Measurements from ENCODE around the gene PIK3C2A. TPM values are rescaled to one million over a fixed set of nuclear protein-coding genes. Genes with fewer than 3 reads are reported as not detected.
"Not testable (repeated sequence)": the region's sequence is repeated elsewhere in the genome, so short reads cannot be mapped to it uniquely, and the experiment has no call there.

Gene PIK3C2A, protein sequence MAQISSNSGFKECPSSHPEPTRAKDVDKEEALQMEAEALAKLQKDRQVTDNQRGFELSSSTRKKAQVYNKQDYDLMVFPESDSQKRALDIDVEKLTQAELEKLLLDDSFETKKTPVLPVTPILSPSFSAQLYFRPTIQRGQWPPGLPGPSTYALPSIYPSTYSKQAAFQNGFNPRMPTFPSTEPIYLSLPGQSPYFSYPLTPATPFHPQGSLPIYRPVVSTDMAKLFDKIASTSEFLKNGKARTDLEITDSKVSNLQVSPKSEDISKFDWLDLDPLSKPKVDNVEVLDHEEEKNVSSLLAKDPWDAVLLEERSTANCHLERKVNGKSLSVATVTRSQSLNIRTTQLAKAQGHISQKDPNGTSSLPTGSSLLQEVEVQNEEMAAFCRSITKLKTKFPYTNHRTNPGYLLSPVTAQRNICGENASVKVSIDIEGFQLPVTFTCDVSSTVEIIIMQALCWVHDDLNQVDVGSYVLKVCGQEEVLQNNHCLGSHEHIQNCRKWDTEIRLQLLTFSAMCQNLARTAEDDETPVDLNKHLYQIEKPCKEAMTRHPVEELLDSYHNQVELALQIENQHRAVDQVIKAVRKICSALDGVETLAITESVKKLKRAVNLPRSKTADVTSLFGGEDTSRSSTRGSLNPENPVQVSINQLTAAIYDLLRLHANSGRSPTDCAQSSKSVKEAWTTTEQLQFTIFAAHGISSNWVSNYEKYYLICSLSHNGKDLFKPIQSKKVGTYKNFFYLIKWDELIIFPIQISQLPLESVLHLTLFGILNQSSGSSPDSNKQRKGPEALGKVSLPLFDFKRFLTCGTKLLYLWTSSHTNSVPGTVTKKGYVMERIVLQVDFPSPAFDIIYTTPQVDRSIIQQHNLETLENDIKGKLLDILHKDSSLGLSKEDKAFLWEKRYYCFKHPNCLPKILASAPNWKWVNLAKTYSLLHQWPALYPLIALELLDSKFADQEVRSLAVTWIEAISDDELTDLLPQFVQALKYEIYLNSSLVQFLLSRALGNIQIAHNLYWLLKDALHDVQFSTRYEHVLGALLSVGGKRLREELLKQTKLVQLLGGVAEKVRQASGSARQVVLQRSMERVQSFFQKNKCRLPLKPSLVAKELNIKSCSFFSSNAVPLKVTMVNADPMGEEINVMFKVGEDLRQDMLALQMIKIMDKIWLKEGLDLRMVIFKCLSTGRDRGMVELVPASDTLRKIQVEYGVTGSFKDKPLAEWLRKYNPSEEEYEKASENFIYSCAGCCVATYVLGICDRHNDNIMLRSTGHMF (N-terminal part only)
- 49.7 TPM for polyA plus RNA-seq (2013, experiment 1 of 2)
- 50.3 TPM for polyA plus RNA-seq (2013, experiment 2 of 2)

DNA sequence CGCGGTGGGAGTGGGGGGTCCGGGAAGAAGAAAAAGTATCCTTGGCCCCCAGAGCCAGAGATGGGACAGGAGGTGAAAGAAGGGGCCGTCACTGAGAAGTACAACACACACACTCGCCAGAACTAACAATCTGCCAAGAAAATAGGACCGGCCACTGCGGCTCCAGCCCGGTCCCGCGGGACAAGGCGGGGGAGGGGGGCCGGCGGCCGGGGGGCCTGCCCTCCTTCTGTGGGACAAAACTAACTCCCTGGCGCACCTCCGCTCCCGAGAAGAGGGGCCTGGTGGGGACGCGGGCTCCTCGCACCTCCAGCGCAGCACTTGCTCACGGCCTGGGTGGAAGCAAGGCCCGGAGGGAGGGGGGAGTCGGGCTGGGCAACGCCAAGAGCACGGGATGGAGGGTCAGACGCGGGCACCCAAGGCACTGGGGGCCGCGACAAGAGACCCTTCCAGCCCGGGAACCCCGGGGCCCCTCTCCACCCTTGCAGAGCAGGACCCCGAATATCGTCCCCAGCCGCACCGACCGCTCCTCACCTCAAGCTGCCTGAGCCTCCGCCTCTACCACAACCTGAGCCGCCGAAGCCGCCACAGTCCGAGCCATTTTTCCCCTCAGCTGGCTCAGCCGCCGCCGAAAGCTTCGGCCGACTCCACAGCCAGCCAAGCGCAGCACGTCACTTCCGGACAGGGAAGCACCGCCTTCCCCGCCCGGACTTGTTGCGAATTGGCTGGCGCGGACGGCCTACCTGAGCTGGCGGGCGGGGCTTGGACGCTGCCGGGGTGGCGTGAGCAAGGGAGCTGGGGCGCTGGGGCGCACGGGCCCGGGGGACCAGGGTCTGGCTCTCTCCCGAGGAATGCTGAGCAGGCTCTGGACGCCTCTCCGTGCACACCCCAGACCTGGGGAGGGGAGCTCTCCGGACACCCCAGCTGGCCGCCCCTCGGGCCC is at the start of gene PIK3C2A:
Gene PIK3C2A (minus strand): TSS at position 670 of the 940 bp plus-strand sequence. CDS start 38,245 bp downstream, outside the sequence.
- Histone ChIP-seq H3K27ac (ENCODE audit: low read depth, low read length) (peak within 1 kb of the TSS; percentile 95), H3K4me1 (ENCODE audit: insufficient read depth, low read length) (peaks cover 13% of the 10 kb centered on the region; the same call in 1 of the 2 replicates), H3K4me3 (ENCODE audit: low read length) (peak within 1 kb of the TSS; percentile 95), H3K9ac (ENCODE audit: low read depth, low read length) (peak within 1 kb of the TSS; percentile 91), H3K36me3 (ENCODE audit: insufficient read depth, low read length) (peaks cover 24% of the 10 kb centered on the region), H3K9me3 (ENCODE audit: insufficient read depth, low read depth, low read length) (no peaks in the 10 kb centered on the region), H3K27me3 (ENCODE audit: insufficient read depth, low read length) (no peaks in the 10 kb centered on the region)
- WGBS, result under 1% methylated on average over 71 of the region's 72 CpGs

DNA sequence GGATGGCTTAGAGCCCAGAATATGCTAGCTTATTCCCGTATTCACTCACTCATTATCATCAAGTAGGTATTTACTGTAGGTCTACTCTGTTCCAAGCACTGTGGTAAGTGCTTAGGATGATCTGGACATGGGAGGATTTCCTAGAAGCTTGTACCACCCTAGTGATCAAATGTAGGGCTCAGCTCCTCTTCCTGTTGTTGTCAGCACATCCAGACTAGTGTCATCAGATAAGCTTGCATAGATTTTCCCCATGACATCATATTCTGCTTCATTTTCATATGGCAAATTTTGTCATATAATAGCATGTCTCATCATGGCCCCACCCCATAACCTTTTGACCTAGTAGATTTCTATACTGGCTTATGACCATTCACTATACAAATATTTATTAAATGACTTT is 49.4 kb upstream of the PIK3C2A start:
- Histone ChIP-seq H3K27ac (ENCODE audit: low read depth, low read length) (no peak overlapping the region), H3K9ac (ENCODE audit: low read depth, low read length) (no peak overlapping the region)
- no CpG with 5 or more reads among the region's 1 CpG for WGBS

DNA sequence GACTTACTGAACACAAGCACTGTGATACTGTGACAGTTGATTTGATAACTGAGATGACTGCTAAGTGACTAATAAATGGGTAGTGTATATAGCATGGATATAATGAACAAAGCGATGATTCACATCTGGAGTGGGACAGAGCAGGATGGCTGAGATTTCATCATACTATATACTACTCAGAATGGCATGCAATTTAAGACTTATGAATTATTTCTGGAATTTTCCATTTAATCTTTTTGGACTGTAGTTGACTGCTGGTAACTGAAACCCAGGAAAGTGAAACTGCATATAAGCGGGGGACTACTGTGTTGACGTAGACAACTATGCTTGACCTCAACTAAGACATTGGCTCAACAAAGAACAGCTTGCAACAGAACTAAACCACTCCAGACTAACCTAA is 48.7 kb upstream of the PIK3C2A start:
- H3K36me3 ChIP-seq (ENCODE audit: insufficient read depth, low read length), result no peaks in the 10 kb centered on the region
- H3K4me3 ChIP-seq (ENCODE audit: low read length), result no peak overlapping the region
- H3K4me1 ChIP-seq (ENCODE audit: insufficient read depth, low read length), result no peaks in the 10 kb centered on the region
- no peaks in the 10 kb centered on the region for H3K27me3 ChIP-seq (ENCODE audit: insufficient read depth, low read length)
- no peak overlapping the region for H3K27ac ChIP-seq (ENCODE audit: low read depth, low read length)
- 93% methylated on average over 2 of the region's 3 CpGs for WGBS
- H3K9me3 ChIP-seq (ENCODE audit: insufficient read depth, low read depth, low read length), result no peaks in the 10 kb centered on the region
- H3K9ac ChIP-seq (ENCODE audit: low read depth, low read length), result no peak overlapping the region

More for the DNA sequence above, 49.4 kb upstream of the PIK3C2A start:
- Histone ChIP-seq H3K4me3 (ENCODE audit: low read length) (no peak overlapping the region), H3K4me1 (ENCODE audit: insufficient read depth, low read length) (no peaks in the 10 kb centered on the region), H3K36me3 (ENCODE audit: insufficient read depth, low read length) (no peaks in the 10 kb centered on the region), H3K27me3 (ENCODE audit: insufficient read depth, low read length) (no peaks in the 10 kb centered on the region), H3K9me3 (ENCODE audit: insufficient read depth, low read depth, low read length) (no peaks in the 10 kb centered on the region)

DNA sequence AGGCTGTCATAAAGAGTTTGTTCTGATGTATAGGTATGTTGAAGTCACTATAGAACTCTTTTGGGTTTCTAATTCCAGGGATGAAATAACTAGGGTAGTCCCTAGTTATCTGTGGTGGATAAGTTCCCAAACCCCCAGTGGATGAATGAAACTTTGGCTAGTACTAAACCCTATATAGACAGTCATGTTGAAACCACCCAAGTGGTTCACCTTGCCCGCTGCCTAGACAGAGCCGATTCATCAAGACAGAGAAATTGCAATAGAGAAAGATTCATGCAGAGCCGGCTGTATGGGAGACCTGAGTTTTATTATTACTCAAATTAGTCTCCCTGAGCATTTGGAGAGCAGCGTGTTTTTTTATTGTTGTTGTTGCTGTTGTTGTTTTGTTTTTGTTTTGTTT is 44.9 kb upstream of the PIK3C2A start:
- Histone ChIP-seq H3K27me3 (ENCODE audit: insufficient read depth, low read length) (no peaks in the 10 kb centered on the region), H3K9me3 (ENCODE audit: insufficient read depth, low read depth, low read length) (no peaks in the 10 kb centered on the region), H3K27ac (ENCODE audit: low read depth, low read length) (no peak overlapping the region), H3K4me3 (ENCODE audit: low read length) (no peak overlapping the region), H3K9ac (ENCODE audit: low read depth, low read length) (no peak overlapping the region), H3K36me3 (ENCODE audit: insufficient read depth, low read length) (no peaks in the 10 kb centered on the region), H3K4me1 (ENCODE audit: insufficient read depth, low read length) (no peaks in the 10 kb centered on the region)
- 63% methylated on average over 3 of the region's 4 CpGs for WGBS

DNA sequence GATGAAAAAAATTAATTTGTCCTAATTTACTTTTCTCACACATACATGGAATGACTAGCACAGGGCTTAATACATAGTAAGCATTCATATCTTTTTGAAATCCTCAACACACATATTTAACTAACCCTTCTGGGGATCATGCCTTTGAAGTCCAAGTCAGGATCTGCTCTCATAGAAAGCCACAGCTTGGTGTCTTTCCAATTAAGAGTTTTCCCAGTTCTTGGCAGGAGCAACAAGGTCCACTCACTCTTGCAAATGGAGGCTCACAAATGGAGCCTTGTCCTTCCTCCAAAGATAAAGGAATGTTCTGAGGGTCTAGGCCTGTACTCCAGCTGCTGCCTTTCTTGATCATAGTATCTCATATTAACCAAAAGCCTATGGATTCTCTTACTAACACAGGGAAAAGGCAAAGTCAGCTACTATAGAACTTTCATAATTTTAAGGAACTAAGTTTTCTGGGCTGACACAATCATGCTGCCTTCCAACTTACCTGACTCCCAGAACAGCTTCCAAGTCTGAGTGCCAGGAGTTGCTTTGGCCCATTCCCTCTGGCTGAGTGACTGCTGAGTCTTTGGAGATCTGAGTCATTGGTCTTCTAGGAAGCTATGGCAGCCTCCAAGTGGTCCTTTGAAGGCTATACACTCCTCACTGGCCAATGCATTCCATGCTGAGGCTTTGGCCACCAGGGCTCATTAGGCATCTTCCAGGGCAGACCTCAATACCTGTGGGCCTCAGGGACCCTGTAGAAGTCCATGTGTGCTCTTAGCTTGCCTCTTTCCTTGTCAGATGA is 43.0 kb upstream of the PIK3C2A start:
- no peaks in the 10 kb centered on the region for H3K4me1 ChIP-seq (ENCODE audit: insufficient read depth, low read length)
- no peak overlapping the region for H3K9ac ChIP-seq (ENCODE audit: low read depth, low read length)
- H3K27me3 ChIP-seq (ENCODE audit: insufficient read depth, low read length), result no peaks in the 10 kb centered on the region
- no peaks in the 10 kb centered on the region for H3K36me3 ChIP-seq (ENCODE audit: insufficient read depth, low read length)
- no peaks in the 10 kb centered on the region for H3K9me3 ChIP-seq (ENCODE audit: insufficient read depth, low read depth, low read length)
- H3K4me3 ChIP-seq (ENCODE audit: low read length), result no peak overlapping the region
- H3K27ac ChIP-seq (ENCODE audit: low read depth, low read length), result no peak overlapping the region

DNA sequence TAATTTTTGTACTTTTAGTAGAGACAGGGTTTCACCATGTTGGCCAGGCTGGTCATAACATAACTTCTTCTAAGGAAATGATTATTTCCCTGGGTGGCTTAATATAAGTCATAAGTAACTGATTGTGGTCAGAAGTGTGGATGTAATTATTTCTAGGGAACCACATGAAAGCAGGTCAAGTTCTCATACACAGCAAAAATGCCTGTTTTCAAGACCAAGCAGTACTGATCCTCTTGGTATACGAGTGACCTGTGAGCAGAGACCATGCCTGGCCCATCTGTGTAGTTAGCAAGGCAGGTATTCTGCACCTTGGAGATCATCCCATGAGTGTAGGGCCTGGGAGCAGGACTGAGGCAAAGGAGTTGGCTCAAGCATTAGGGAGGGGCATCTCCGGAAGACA is 36.3 kb upstream of the PIK3C2A start:
- WGBS, result 88% methylated on average over 2 of the region's 2 CpGs
- H3K36me3 ChIP-seq (ENCODE audit: insufficient read depth, low read length), result no peaks in the 10 kb centered on the region
- no peak overlapping the region for H3K27ac ChIP-seq (ENCODE audit: low read depth, low read length)
- H3K27me3 ChIP-seq (ENCODE audit: insufficient read depth, low read length), result no peaks in the 10 kb centered on the region
- H3K4me1 ChIP-seq (ENCODE audit: insufficient read depth, low read length), result no peaks in the 10 kb centered on the region
- H3K4me3 ChIP-seq (ENCODE audit: low read length), result no peak overlapping the region
- no peak overlapping the region for H3K9ac ChIP-seq (ENCODE audit: low read depth, low read length)
- no peaks in the 10 kb centered on the region for H3K9me3 ChIP-seq (ENCODE audit: insufficient read depth, low read depth, low read length)

DNA sequence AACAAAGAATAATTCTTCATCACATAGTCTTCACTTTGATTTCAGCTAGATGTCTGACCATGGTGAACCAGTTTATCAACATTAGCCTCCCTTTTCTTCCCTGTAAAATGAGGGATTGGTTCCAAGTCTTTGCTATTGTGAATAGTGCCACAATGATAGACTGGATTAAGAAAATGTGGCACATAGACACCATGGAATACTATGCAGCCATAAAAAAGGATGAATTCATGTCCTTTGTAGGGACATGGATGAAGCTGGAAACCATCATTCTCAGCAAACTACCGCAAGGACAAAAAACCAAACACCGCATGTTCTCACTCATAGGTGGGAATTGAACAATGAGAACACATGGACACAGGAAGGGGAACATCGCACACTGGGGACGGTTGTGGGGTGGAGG is 35.2 kb upstream of the PIK3C2A start:
- not testable (repeated sequence) for H3K4me3 ChIP-seq (ENCODE audit: low read length); H3K27ac ChIP-seq (ENCODE audit: low read depth, low read length); H3K36me3 ChIP-seq (ENCODE audit: insufficient read depth, low read length); H3K9me3 ChIP-seq (ENCODE audit: insufficient read depth, low read depth, low read length); H3K4me1 ChIP-seq (ENCODE audit: insufficient read depth, low read length); H3K27me3 ChIP-seq (ENCODE audit: insufficient read depth, low read length); H3K9ac ChIP-seq (ENCODE audit: low read depth, low read length)
- 93% methylated on average over 3 of the region's 4 CpGs for WGBS

DNA sequence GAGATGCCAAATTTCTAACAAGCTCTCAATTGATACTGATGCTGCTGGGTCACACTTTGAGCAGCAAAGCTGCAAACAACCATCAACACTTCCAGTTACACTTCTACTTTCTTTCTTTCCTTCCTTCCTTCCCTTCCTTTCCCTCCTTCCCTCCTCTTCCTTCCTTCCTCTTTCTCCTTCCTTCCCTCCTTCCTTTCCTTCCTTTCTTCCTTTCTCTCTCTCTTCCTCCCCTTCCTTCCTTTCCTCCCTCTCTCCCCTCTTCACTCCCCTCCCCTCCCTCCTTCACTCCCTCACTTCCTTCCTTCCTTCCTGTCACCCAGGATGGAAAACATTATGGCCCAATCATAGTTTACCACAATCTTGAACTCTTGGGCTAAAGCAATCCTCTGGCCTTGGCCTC is 33.0 kb upstream of the PIK3C2A start:
- Histone ChIP-seq H3K27me3 (ENCODE audit: insufficient read depth, low read length) (no peaks in the 10 kb centered on the region), H3K4me3 (ENCODE audit: low read length) (no peak overlapping the region), H3K9ac (ENCODE audit: low read depth, low read length) (no peak overlapping the region), H3K27ac (ENCODE audit: low read depth, low read length) (no peak overlapping the region), H3K4me1 (ENCODE audit: insufficient read depth, low read length) (no peaks in the 10 kb centered on the region), H3K36me3 (ENCODE audit: insufficient read depth, low read length) (no peaks in the 10 kb centered on the region), H3K9me3 (ENCODE audit: insufficient read depth, low read depth, low read length) (no peaks in the 10 kb centered on the region)

DNA sequence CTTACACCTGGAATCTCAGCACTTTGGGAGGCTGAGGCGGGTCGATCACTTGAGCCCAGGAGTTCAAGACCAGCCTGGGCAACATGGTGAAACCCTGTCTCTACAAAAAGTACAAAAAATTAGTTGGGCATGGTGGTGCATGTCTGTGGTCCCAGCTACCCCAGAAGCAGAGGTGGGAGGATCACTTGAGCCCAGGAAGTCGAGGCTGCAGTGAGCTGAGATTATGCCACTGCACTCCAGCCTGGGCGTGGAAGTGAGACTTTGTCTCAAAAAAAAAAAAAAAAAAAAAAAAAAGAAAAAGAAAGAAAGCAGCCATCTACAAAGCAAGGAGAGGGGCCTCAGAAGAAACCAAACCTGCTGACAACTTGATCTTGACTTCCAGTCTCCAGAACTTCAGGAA is 32.1 kb upstream of the PIK3C2A start:
- H3K27ac ChIP-seq (ENCODE audit: low read depth, low read length); H3K9me3 ChIP-seq (ENCODE audit: insufficient read depth, low read depth, low read length); H3K9ac ChIP-seq (ENCODE audit: low read depth, low read length); H3K36me3 ChIP-seq (ENCODE audit: insufficient read depth, low read length); H3K4me3 ChIP-seq (ENCODE audit: low read length); H3K27me3 ChIP-seq (ENCODE audit: insufficient read depth, low read length); H3K4me1 ChIP-seq (ENCODE audit: insufficient read depth, low read length): not testable (repeated sequence)
- 89% methylated on average over 3 of the region's 4 CpGs for WGBS

DNA sequence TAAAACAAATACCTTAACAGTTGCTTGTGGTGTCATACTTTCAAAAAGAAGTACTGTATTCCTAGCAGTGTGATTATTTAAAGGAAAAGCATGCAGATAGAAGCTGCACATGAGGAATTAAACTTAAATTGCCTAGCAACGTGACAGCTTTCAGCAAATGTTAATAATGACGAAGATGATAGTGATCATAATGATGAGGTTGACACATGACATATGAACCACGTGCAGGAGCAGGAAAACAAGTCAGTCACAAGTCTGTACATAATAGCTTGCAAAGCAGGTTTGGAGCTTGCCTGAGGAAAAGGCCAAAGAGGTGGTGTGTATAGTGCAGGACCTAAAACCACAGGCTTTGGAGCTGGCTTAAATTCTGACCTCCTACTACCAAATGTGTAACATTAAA is 30.6 kb upstream of the PIK3C2A start:
- H3K27ac ChIP-seq (ENCODE audit: low read depth, low read length), result no peak overlapping the region
- 94% methylated on average over 3 of the region's 3 CpGs for WGBS
- H3K36me3 ChIP-seq (ENCODE audit: insufficient read depth, low read length), result no peaks in the 10 kb centered on the region
- no peaks in the 10 kb centered on the region for H3K9me3 ChIP-seq (ENCODE audit: insufficient read depth, low read depth, low read length)
- H3K4me1 ChIP-seq (ENCODE audit: insufficient read depth, low read length), result no peaks in the 10 kb centered on the region
- no peak overlapping the region for H3K9ac ChIP-seq (ENCODE audit: low read depth, low read length)
- H3K27me3 ChIP-seq (ENCODE audit: insufficient read depth, low read length), result no peaks in the 10 kb centered on the region
- H3K4me3 ChIP-seq (ENCODE audit: low read length), result no peak overlapping the region

Measured in HUES64 (cell line).